Activated CD8-positive, alpha-beta memory T cell treated with anti-CD3 and anti-CD28 coated beads, Interleukin-2, amount 50 U/mL, for 48 hours (primary cell): ENCODE data around the gene TMEM184B.
A peak's percentile ranks its signal among the peaks of the same experiment; 100 is the strongest.

ENCODE experiments used
- DNase-seq: peaks from one replicate; pipeline ENCODE4 v3.0.0-alpha.2; 2020

Gene TMEM184B

GRCh38 chr22:38221407-38221806, 51.4 kb downstream of the TMEM184B start:
- no peak for DNase-seq

- no peak for DNase-seq
Measured at GRCh38 chr22:38220653-38221386, 52.0 kb downstream of the TMEM184B start.

- no peak for DNase-seq
Measured at GRCh38 chr22:38220163-38220562, 52.6 kb downstream of the TMEM184B start.

GRCh38 chr22:38219632-38220031, 53.2 kb downstream of the TMEM184B start:
- DNase-seq, result no peak

- DNase-seq, result no peak
Measured at GRCh38 chr22:38218661-38219622, 53.9 kb downstream of the TMEM184B start.

GRCh38 chr22:38215156-38216038, 57.4 kb downstream of the TMEM184B start:
- DNase-seq, result no peak

GRCh38 chr22:38214302-38215056, 58.3 kb downstream of the TMEM184B start:
- peak; percentile 80 for DNase-seq

- DNase-seq, result no peak
Measured at GRCh38 chr22:38213990-38214301, 58.9 kb downstream of the TMEM184B start.

- no peak for DNase-seq
Measured at GRCh38 chr22:38213319-38213989, 59.4 kb downstream of the TMEM184B start.

GRCh38 chr22:38212442-38212841, 60.4 kb downstream of the TMEM184B start:
- no peak for DNase-seq

- DNase-seq, result no peak
Measured at GRCh38 chr22:38211556-38211955, 61.3 kb downstream of the TMEM184B start.

- DNase-seq, result no peak
Measured at GRCh38 chr22:38208551-38208968, 64.2 kb downstream of the TMEM184B start.

GRCh38 chr22:38207898-38208432, 64.8 kb downstream of the TMEM184B start:
- DNase-seq, result no peak

GRCh38 chr22:38205261-38206128, 67.3 kb downstream of the TMEM184B start:
- no peak for DNase-seq

- DNase-seq, result no peak
Measured at GRCh38 chr22:38204784-38205183, 68.0 kb downstream of the TMEM184B start.

- no peak for DNase-seq
Measured at GRCh38 chr22:38203855-38204514, 68.8 kb downstream of the TMEM184B start.

- DNase-seq, result peak; percentile 67
Measured at GRCh38 chr22:38203090-38203810, 69.6 kb downstream of the TMEM184B start.

GRCh38 chr22:38202437-38203089, 70.2 kb downstream of the TMEM184B start:
- DNase-seq, result peak; percentile 83
